ENCODE results near the gene SYCP3. TPM values are rescaled to one million over a fixed set of nuclear protein-coding genes. Genes with fewer than 3 reads are reported as not detected.
A peak's percentile ranks its signal among the peaks of the same experiment; 100 is the strongest.

SYCP3 gene
- total RNA-seq, 1 experiment from 2014 or later, result 0.31 TPM

- DNase-seq, result no peak
- H4K5ac ChIP-seq (ENCODE audit: insufficient read length, low read depth, low read length), result no peak overlapping the region
- no peak overlapping the region for H3K14ac ChIP-seq (ENCODE audit: insufficient read depth, low read length)
- H4K91ac ChIP-seq (ENCODE audit: insufficient read length, low read depth, low read length), result no peak overlapping the region
- H3K56ac ChIP-seq (ENCODE audit: insufficient read length, low read depth, low read length), result no peak overlapping the region
- H2BK12ac ChIP-seq (ENCODE audit: insufficient read length, low read depth, low read length), result no peak overlapping the region
- no peaks in the 10 kb centered on the region for H3K79me1 ChIP-seq (ENCODE audit: insufficient read depth, low read depth, low read length, poor library complexity, severe bottlenecking)
- no peaks in the 10 kb centered on the region for H3K27me3 Mint-ChIP-seq (ENCODE audit: low read depth)
- H3K79me2 ChIP-seq (ENCODE audit: insufficient read depth, low read length), result no peaks in the 10 kb centered on the region
- no peak overlapping the region for H2BK15ac ChIP-seq (ENCODE audit: low read depth, low read length)
- H3K4me2 ChIP-seq (ENCODE audit: insufficient read depth, insufficient read length, low read length), result no peak overlapping the region
- H3K4me1 Mint-ChIP-seq, result peaks cover 3 to 4% of the 10 kb centered on the region in 2 experiments; a peak in 2 of 4 replicates
- H2BK120ac ChIP-seq (ENCODE audit: low read depth, low read length, poor library complexity, severe bottlenecking), result no peak overlapping the region
- H2BK20ac ChIP-seq (ENCODE audit: low read depth, low read length, poor library complexity, severe bottlenecking), result no peak overlapping the region
- H3K36me3 Mint-ChIP-seq (ENCODE audit: insufficient read depth in 1 of 3, low read depth in 3 of 3), result no peaks in the 10 kb centered on the region
- H3K18ac ChIP-seq (ENCODE audit: insufficient read length, low read depth, low read length), result no peak overlapping the region
- no peak overlapping the region; a peak in 1 of 5 replicates for H3K4me3 Mint-ChIP-seq
- H2BK5ac ChIP-seq (ENCODE audit: insufficient read length, low read length), result no peak overlapping the region
- no CpG with 5 or more reads among the region's 4 CpGs for WGBS (ENCODE audit: extremely low coverage, insufficient read length, low lambda C conversion rate)
- H3K27ac ChIP-seq (ENCODE audit: insufficient read length, low read depth, low read length), result no peak overlapping the region
- no peaks in the 10 kb centered on the region for H3K27me3 ChIP-seq (ENCODE audit: insufficient read depth, low read length)
- no peak overlapping the region for H2AFZ ChIP-seq (ENCODE audit: low read length)
- no peak overlapping the region for H3K4ac ChIP-seq (ENCODE audit: low read depth, low read length)
- no peak overlapping the region for H4K8ac ChIP-seq (replicated peaks; ENCODE audit: insufficient read length, low read depth, low read length)
- no peaks in the 10 kb centered on the region for H3K4me1 ChIP-seq (ENCODE audit: insufficient read depth, low read length)
- H3K23ac ChIP-seq (ENCODE audit: insufficient read length, low read depth, low read length), result no peak overlapping the region
- peak overlapping the region in 1 of 3 experiments; percentile 30; a peak in 1 of 7 replicates for H3K27ac Mint-ChIP-seq
- no peaks in the 10 kb centered on the region for H3K23me2 ChIP-seq (ENCODE audit: insufficient read length, low read depth, low read length, poor library complexity, severe bottlenecking)
- no peaks in the 10 kb centered on the region for H3K9me3 ChIP-seq (ENCODE audit: control insufficient read depth, low read depth, low read length)
- H3T11ph ChIP-seq (ENCODE audit: low read length), result no peak overlapping the region
- H2AK5ac ChIP-seq (ENCODE audit: insufficient read length, low read length), result no peak overlapping the region
- H4K20me1 ChIP-seq (ENCODE audit: control insufficient read depth, insufficient read depth, insufficient read length), result no peaks in the 10 kb centered on the region
- H3K9ac ChIP-seq (ENCODE audit: extremely low read depth, insufficient read length, low read length), result no peak overlapping the region
- TF ChIP-seq CTCF (conservative IDR thresholded peaks at IDR 0.05), result no peak
- no peaks in the 10 kb centered on the region for H3K9me3 Mint-ChIP-seq
Measured at GRCh38 chr12:101710288-101710687, 29.0 kb downstream of the SYCP3 start.
